CD8-positive, alpha-beta memory T cell (primary cell): ENCODE measurements around the gene SLC25A44. TPM values are rescaled to one million over a fixed set of nuclear protein-coding genes. Genes with fewer than 3 reads are reported as not detected.

Experiments used
- CTCF ChIA-PET: fragments of 350-600 bp; sonication (Branson Sonifier 250); formaldehyde crosslinking; loops from one replicate; lab custom pipeline; 2021; ENCODE audit warnings: antibody characterized with exemption; lab: Charles Lee
- POLR2A ChIA-PET: fragments of 350-600 bp; sonication (Branson Sonifier 250); formaldehyde crosslinking; loops from one replicate; lab custom pipeline; 2021; ENCODE audit warnings: antibody characterized with exemption; lab: Charles Lee
- DNase-seq, 5 donors: peaks; one replicate each; pipeline versions ENCODE4 v3.0.0 to v3.0.0-alpha.2; 2020 to 2022; ENCODE audit warnings: mixed read lengths in 1 of 5
- H3K27ac ChIP-seq: one replicate; pipeline ENCODE4 v1.7.0; 2013; ENCODE audit warnings: low read depth, mild to moderate bottlenecking, low read length, moderate library complexity
- H3K27me3 ChIP-seq: 2 replicates; pipeline ENCODE4 v1.7.0; 2013; ENCODE audit warnings: low read length, mild to moderate bottlenecking; ENCODE audit not compliant: insufficient read depth, poor library complexity, severe bottlenecking
- H3K36me3 ChIP-seq: 2 replicates; pipeline ENCODE4 v1.7.0; 2013; ENCODE audit warnings: mild to moderate bottlenecking, low read length, moderate library complexity; ENCODE audit not compliant: insufficient read depth
- H3K4me1 ChIP-seq: 2 replicates; pipeline ENCODE4 v1.7.0; 2013; ENCODE audit warnings: mild to moderate bottlenecking, low read length, moderate library complexity; ENCODE audit not compliant: insufficient read depth
- H3K4me3 ChIP-seq: 2 replicates; pipeline ENCODE4 v1.7.0; 2013; ENCODE audit warnings: mild to moderate bottlenecking, low read length
- H3K9me3 ChIP-seq: 2 replicates; pipeline ENCODE4 v1.7.0; 2013; ENCODE audit warnings: mild to moderate bottlenecking, low read length
- H3K27ac Mint-ChIP-seq, 8 donors: one replicate each; pipeline ENCODE4 v1.8.0; 2020 to 2021; ENCODE audit warnings: mixed read lengths in 8 of 8, mild to moderate bottlenecking in 6 of 8, inconsistent platforms in 3 of 8, moderate library complexity in 3 of 8
- H3K27me3 Mint-ChIP-seq, 2 donors: one replicate each; pipeline ENCODE4 v1.8.0; 2020 to 2021; ENCODE audit warnings: mixed read lengths in 2 of 2, mild to moderate bottlenecking in 1 of 2, moderate library complexity in 1 of 2
- H3K36me3 Mint-ChIP-seq, 3 donors: one replicate each; pipeline ENCODE4 v1.8.0; 2020 to 2021; ENCODE audit warnings: mixed read lengths in 3 of 3, inconsistent platforms in 1 of 3, mild to moderate bottlenecking in 1 of 3
- H3K4me1 Mint-ChIP-seq, 3 donors: one replicate each; pipeline ENCODE4 v1.8.0; 2020 to 2021; ENCODE audit warnings: mixed read lengths in 3 of 3, inconsistent platforms in 1 of 3, mild to moderate bottlenecking in 1 of 3
- H3K4me3 Mint-ChIP-seq, 7 donors: one replicate each; pipeline ENCODE4 v1.8.0; 2020 to 2021; ENCODE audit warnings: mixed read lengths in 7 of 7, mild to moderate bottlenecking in 6 of 7, moderate library complexity in 4 of 7, inconsistent platforms in 2 of 7
- H3K9me3 Mint-ChIP-seq, 5 donors: one replicate each; pipeline ENCODE4 v1.8.0; 2020 to 2022; ENCODE audit warnings: mixed read lengths in 5 of 5, mild to moderate bottlenecking in 3 of 5, moderate library complexity in 2 of 5, inconsistent platforms in 1 of 5
- polyA plus RNA-seq: library from polyadenylated mRNA; unstranded; fragments of 300-500 nt; fragmentation: Illumina TruSeq; gene quantifications from one replicate; pipeline ENCODE4 v1.2.3, GENCODE V29; 2021
- total RNA-seq, 2 experiments: library from RNA; stranded (reverse); gene quantifications; one replicate each; pipeline ENCODE4 v1.2.3, GENCODE V29; 2021

Gene SLC25A44, protein sequence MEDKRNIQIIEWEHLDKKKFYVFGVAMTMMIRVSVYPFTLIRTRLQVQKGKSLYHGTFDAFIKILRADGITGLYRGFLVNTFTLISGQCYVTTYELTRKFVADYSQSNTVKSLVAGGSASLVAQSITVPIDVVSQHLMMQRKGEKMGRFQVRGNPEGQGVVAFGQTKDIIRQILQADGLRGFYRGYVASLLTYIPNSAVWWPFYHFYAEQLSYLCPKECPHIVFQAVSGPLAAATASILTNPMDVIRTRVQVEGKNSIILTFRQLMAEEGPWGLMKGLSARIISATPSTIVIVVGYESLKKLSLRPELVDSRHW
- total RNA-seq: 10 to 100 TPM; 30.8 to 32.4 TPM
- polyA plus RNA-seq: 21.4 TPM

DNA sequence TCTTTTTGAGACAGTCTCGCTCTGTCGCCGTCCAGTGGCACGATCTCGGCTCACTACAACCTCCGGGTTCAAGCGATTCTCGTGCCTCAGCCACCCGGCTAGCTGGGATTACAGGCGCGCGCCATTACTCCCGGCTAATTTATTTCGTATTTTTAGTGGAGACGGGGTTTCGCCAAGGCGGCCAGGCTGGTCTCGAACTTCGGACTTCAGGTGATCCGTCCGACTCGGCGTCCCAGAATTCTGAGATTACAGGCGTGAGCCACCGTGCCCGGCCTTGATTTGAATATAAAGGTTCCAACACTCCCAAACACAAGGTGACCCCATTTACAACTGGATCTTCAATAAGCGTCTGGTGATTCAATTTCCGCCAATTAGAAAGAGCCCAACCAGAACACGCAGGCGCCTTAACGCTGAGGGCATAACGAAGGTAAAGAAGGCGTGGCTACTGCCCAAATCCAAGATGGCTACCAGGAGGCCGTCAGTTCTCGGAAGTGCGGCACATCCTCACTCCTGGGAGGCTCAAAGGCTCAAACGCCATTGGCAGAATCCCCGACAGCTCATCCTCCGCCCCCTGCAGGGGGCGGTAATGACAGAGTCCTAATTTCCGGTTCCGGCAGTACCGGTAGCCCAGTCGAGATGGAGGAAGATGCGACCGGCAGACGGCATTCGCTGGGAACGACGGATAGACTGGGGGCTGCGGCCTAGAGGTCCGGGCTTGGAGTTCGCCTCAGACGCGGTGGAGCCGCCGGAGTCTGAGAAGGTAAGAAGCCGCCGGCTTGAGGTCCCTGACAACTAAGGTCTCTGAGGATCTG, at the start of gene SLC25A44:
Gene SLC25A44 (plus strand): TSS at position 617 of the 812 bp plus-strand sequence. CDS start 5,744 bp downstream, outside the sequence.
- Mint-ChIP-seq H3K27me3 (no peaks in the 10 kb centered on the region), H3K9me3 (no peaks in the 10 kb centered on the region), H3K27ac (peak within 1 kb of the TSS; percentile 88 to 97 (median 93)), H3K4me1 (peaks cover 43 to 52% (median 46%) of the 10 kb centered on the region in 3 donors), H3K4me3 (peak within 1 kb of the TSS; percentile 90 to 97 (median 95)), H3K36me3 (peaks cover 0 to 31% (median 4%) of the 10 kb centered on the region in 3 donors)
- ChIA-PET CTCF (interaction anchor here (0.8 to 2.4 kb wide), 6 partner anchors 19 to 97 kb away, joined by 3 to 16 read pairs (median 4); partner anchors contain the start of gene PMF1), POLR2A (interaction anchor here (0.7 to 2.4 kb wide), 5 partner anchors 19 to 426 kb away, joined by 3 to 34 read pairs (median 3); partner anchors contain the start of genes PMF1 and SMG5)
- H3K4me1 ChIP-seq: peaks cover 31% of the 10 kb centered on the region
- H3K27ac ChIP-seq: peak within 1 kb of the TSS; percentile 78
- H3K9me3 ChIP-seq: no peaks in the 10 kb centered on the region
- no peaks in the 10 kb centered on the region for H3K36me3 ChIP-seq
- peak; percentile 95 to 98 (median 97) for DNase-seq
- peak within 1 kb of the TSS; percentile 84 for H3K4me3 ChIP-seq
- H3K27me3 ChIP-seq: no peaks in the 10 kb centered on the region

DNA sequence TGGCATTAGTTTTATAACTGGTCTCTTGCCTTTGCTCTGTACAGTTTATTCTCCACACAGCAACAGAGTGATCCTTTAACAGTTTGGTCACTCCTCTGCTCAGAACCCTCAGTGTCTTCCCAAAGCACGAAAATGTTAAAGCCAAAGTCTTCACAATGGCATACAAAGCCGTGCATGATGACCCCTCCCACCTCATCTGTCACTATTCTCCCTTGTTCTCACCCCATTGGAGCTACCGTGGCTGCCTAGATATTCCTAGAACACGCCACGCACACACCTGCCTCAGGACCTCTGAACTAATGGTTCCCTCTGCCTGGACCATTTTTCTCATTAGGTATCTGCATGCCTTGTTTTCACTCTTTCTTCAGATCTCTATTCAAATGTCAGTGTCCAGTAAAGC, 49.2 kb upstream of the SLC25A44 start:
- no peaks in the 10 kb centered on the region for H3K36me3 Mint-ChIP-seq
- H3K4me3 Mint-ChIP-seq: no peak overlapping the region
- ChIA-PET CTCF (interaction anchor here (1.0 to 4.7 kb wide), 2 partner anchors 80 to 174 kb away, joined by 4 to 26 read pairs; no protein-coding TSS in a partner anchor), POLR2A (no interaction called here)
- Histone ChIP-seq H3K36me3 (no peaks in the 10 kb centered on the region), H3K4me3 (no peak overlapping the region), H3K27me3 (no peaks in the 10 kb centered on the region), H3K9me3 (no peaks in the 10 kb centered on the region), H3K27ac (no peak overlapping the region), H3K4me1 (peaks cover 8% of the 10 kb centered on the region)
- H3K27me3 Mint-ChIP-seq: peaks cover 0 to 2% of the 10 kb centered on the region in 2 donors
- H3K9me3 Mint-ChIP-seq: peaks cover 0 to 2% (median 0%) of the 10 kb centered on the region in 5 donors
- DNase-seq: no peak
- H3K4me1 Mint-ChIP-seq: peaks cover 14 to 20% (median 18%) of the 10 kb centered on the region in 3 donors
- peak overlapping the region in 2 of 8 donors; percentile 69 to 92 for H3K27ac Mint-ChIP-seq

DNA sequence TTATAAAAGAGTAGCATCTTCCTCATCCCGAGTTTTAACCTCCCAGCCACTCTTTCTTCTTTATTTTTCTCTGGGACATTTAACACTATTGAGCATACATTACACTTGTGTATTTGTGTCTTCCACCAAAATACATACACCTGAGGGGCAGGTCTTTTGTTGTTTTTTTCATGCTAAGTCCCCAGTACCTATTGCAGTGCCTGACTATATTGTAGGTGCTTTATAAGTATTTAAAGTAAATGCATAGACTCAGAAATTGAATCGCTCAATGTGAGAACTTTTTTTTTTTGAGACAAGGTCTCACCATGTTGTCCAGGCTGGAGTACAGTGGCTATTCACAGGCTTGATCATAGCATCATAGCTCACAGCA, 48.3 kb upstream of the SLC25A44 start:
- peak overlapping the region in 1 of 7 donors; percentile 0 for H3K4me3 Mint-ChIP-seq
- H3K27ac Mint-ChIP-seq: peak overlapping the region in 2 of 8 donors; percentile 24 to 80
- POLR2A ChIA-PET: no interaction called here

DNA sequence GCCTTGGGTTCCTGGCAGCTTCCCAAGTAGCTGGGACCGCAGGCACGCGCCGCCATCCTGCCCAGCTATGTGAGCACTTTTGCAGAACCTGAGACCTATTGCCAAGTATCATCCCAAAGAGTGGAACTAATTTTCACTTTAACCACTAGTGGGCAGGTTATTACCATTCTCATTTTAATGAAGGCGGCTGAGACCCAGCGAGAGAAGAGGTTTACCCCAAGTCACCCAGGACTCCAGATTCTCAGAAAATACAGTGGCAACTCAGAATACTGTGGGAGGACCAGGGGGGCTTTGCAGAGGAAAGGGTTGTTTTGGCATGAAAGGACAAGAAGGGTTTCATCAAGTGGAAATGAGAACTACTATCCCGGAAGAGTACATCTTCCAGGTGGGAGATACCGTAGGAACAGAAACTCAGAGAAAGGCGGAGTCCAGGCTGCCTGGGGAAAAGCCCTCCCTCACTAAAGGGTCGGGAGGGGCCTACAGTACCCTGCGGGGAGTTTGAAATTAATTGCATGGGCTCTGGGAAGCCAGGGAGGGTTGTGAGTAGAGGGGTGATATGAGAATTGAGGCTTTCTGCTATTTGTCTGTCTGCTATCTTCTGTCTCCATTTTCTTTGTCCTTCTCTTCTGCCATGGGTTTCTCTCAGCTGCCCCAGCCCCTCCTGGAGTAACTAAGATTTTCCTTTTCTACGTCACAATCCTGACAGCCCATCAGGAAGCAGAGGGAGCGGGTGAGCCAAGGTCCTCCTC, 47.7 kb upstream of the SLC25A44 start:
- Mint-ChIP-seq H3K36me3 (no peaks in the 10 kb centered on the region), H3K27me3 (peaks cover 0 to 9% of the 10 kb centered on the region in 2 donors), H3K9me3 (no peaks in the 10 kb centered on the region), H3K4me3 (peak overlapping the region in 6 of 7 donors; percentile 0 to 77 (median 66)), H3K4me1 (peaks cover 14 to 20% (median 18%) of the 10 kb centered on the region in 3 donors), H3K27ac (peak overlapping the region in 6 of 8 donors; percentile 24 to 91 (median 80))
- DNase-seq: peak in 3 of 5 donors; percentile 56 to 70 (median 65)
- Histone ChIP-seq H3K27me3 (no peaks in the 10 kb centered on the region), H3K9me3 (no peaks in the 10 kb centered on the region), H3K4me1 (peaks cover 8% of the 10 kb centered on the region), H3K36me3 (no peaks in the 10 kb centered on the region), H3K27ac (no peak overlapping the region), H3K4me3 (peak overlapping the region; percentile 44)
- ChIA-PET POLR2A (interaction anchor here (0.8 kb wide), 1 partner anchor 99 kb away, joined by 3 read pairs; no protein-coding TSS in a partner anchor), CTCF (interaction anchor here (0.6 to 3.3 kb wide), 13 partner anchors 8 to 173 kb away, joined by 3 to 50 read pairs (median 4); partner anchors contain the start of genes PMF1 and SLC25A44)

More for the DNA sequence above, 48.3 kb upstream of the SLC25A44 start:
- no peaks in the 10 kb centered on the region for H3K9me3 ChIP-seq
- no peak overlapping the region for H3K27ac ChIP-seq
- no peaks in the 10 kb centered on the region for H3K36me3 ChIP-seq
- H3K9me3 Mint-ChIP-seq: peaks cover 0 to 2% (median 0%) of the 10 kb centered on the region in 5 donors
- no peaks in the 10 kb centered on the region for H3K27me3 ChIP-seq
- peaks cover 14 to 20% (median 18%) of the 10 kb centered on the region in 3 donors for H3K4me1 Mint-ChIP-seq
- H3K4me1 ChIP-seq: peaks cover 8% of the 10 kb centered on the region
- CTCF ChIA-PET: interaction anchor here (0.6 to 3.3 kb wide), 9 partner anchors 8 to 173 kb away, joined by 3 to 50 read pairs (median 4); partner anchors contain the start of genes PMF1 and SLC25A44
- no peak overlapping the region for H3K4me3 ChIP-seq
- DNase-seq: no peak
- peaks cover 0 to 9% of the 10 kb centered on the region in 2 donors for H3K27me3 Mint-ChIP-seq
- no peaks in the 10 kb centered on the region for H3K36me3 Mint-ChIP-seq

DNA sequence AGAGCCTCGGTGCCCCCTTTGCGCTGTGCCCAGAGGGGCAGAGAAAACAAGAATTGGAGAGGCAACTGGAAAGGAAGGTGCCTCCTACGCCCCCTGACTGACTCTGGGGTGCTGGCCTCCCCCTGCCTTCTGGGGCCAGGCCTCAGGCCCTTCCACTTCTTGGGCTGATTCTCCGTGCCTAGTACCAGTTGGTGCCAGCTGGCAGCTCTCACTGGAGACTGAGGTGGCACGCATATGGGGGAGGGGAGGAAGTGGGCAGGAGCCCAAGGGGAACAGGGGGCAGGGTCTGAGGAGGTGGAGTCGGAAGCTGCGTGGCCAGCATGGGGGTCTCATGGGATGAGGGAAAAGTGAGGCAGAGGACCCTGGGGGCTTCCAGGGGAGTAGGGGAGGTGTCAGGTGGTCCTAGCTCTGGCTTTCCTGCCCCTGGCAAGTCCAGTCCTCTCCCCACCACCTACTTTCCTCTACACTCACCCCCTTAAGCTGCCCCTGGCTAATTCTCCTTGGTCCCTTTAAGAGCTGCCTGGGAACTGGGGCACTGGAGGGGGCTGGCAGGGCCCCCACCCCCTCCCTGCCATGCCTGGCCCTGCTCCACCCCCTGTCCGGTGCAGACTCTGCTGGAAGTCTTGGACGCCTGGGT, 47.0 kb upstream of the SLC25A44 start:
- no peaks in the 10 kb centered on the region for H3K9me3 Mint-ChIP-seq
- no peaks in the 10 kb centered on the region for H3K36me3 ChIP-seq
- no peak overlapping the region for H3K4me3 ChIP-seq
- H3K36me3 Mint-ChIP-seq: no peaks in the 10 kb centered on the region
- H3K9me3 ChIP-seq: no peaks in the 10 kb centered on the region
- H3K4me3 Mint-ChIP-seq: no peak overlapping the region
- DNase-seq: no peak
- no peaks in the 10 kb centered on the region for H3K27me3 ChIP-seq
- peaks cover 0 to 9% of the 10 kb centered on the region in 2 donors for H3K27me3 Mint-ChIP-seq
- ChIA-PET POLR2A (interaction anchor here (0.8 kb wide), 1 partner anchor 99 kb away, joined by 3 read pairs; no protein-coding TSS in a partner anchor), CTCF (interaction anchor here (0.8 to 3.3 kb wide), 7 partner anchors 9 to 82 kb away, joined by 3 to 50 read pairs (median 4); partner anchors contain the start of gene PMF1)
- H3K27ac Mint-ChIP-seq: no peak overlapping the region
- no peak overlapping the region for H3K27ac ChIP-seq
- peaks cover 8% of the 10 kb centered on the region for H3K4me1 ChIP-seq
- peaks cover 14 to 20% (median 18%) of the 10 kb centered on the region in 3 donors for H3K4me1 Mint-ChIP-seq

DNA sequence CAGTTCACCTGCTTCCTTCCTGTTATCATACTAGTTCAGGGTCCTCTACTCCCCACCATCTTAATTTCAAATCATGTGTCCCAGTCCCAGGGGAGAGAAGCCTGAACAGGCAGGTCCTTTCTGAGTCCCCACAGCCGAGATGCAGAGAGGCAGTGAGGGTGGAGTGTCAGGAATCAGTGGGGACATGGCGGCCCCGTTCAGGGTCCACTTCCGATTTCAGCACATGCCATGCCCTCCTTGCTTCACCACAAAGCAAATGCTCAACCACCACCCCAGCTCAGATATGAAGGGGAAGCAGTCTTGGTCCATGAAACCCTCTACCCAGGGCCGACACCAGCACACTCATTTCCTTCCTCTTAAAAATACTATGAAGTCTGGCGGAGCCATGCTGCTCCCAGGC, 45.7 kb upstream of the SLC25A44 start:
- POLR2A ChIA-PET: no interaction called here
- Histone ChIP-seq H3K4me3 (no peak overlapping the region), H3K4me1 (peaks cover 8% of the 10 kb centered on the region), H3K9me3 (no peaks in the 10 kb centered on the region), H3K27ac (no peak overlapping the region), H3K27me3 (no peaks in the 10 kb centered on the region), H3K36me3 (no peaks in the 10 kb centered on the region)
- H3K36me3 Mint-ChIP-seq: no peaks in the 10 kb centered on the region
- H3K27me3 Mint-ChIP-seq: peaks cover 0 to 9% of the 10 kb centered on the region in 2 donors
- CTCF ChIA-PET: interaction anchor here (3.0 to 3.3 kb wide), 2 partner anchors 65 to 77 kb away, joined by 11 to 50 read pairs; partner anchors contain the start of gene PMF1
- DNase-seq: no peak
- peaks cover 18 to 22% (median 20%) of the 10 kb centered on the region in 3 donors for H3K4me1 Mint-ChIP-seq
- H3K4me3 Mint-ChIP-seq: peak overlapping the region in 5 of 7 donors; percentile 10 to 41 (median 23)
- H3K27ac Mint-ChIP-seq: peak overlapping the region in 6 of 8 donors; percentile 6 to 85 (median 58)
- H3K9me3 Mint-ChIP-seq: no peaks in the 10 kb centered on the region
